Measurements from ENCODE around the gene ASTL.

DNA sequence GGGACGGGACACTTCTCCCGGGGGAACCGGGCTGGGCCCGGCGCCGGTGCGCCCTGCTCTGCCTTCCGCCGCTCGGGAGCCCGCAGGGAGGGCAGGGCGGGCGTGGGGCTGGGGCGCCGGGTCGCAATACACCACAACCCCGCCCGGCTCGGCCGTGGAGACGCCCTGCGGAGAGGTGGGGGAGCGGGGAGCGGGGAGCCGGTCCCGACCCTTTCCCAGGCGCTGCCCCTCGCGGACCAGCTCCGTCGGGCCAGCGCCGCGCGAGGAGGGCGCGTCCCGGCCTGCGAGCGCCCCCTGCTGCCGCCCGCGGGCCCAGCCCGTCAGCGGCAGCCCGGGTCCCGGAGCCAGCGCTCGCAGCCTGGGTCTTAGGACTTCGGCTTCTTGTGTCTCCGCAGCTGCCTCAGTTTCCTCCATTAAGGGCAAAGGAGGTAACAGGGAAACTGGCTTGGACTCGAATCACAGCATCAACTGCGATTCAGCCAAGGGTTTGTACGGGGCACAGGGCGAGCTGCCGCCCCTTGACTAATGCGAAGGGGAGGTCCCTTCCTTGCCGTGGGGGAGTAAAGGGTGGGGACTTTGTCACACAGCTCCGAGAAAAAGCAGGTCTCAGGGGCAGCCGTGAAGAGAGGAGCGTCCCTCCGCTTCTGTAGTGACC lies 21.3 kb downstream of the ASTL start:
- TF ChIP-seq EGR1 (IDR thresholded peaks at IDR 0.05; ENCODE audit: low read depth) = no peak
- peak; percentile 28; the same call in 1 of the 2 replicates for TF ChIP-seq MAX (IDR thresholded peaks at IDR 0.05)
- no peak for TF ChIP-seq CEBPB (IDR thresholded peaks at IDR 0.05; ENCODE audit: low read depth)
- no peak for TF ChIP-seq POLR2A (IDR thresholded peaks at IDR 0.05; ENCODE audit: borderline replicate concordance, extremely low read depth, insufficient read depth, insufficient read length)
- TF ChIP-seq YY1 (IDR thresholded peaks at IDR 0.05; ENCODE audit: extremely low read depth, insufficient replicate concordance, low read depth, low read length) = no peak
